Chondrocyte (in vitro differentiated cells): ENCODE measurements around the gene LGI2. TPM values are rescaled to one million over a fixed set of nuclear protein-coding genes. Genes with fewer than 3 reads are reported as not detected.

Source experiments
- DNase-seq: peaks from one replicate; pipeline ENCODE4 v3.0.0; 2021; ENCODE audit warnings: mixed read lengths, low spot score
- H3K27ac Mint-ChIP-seq: one replicate; pipeline ENCODE4 v1.8.0; 2021; ENCODE audit warnings: mild to moderate bottlenecking, moderate library complexity, mixed read lengths; ENCODE audit not compliant: unreplicated experiment
- H3K27me3 Mint-ChIP-seq: 2 replicates; pipeline ENCODE4 v1.8.0; 2021; ENCODE audit warnings: low read depth, mixed read lengths
- H3K36me3 Mint-ChIP-seq: 2 replicates; pipeline ENCODE4 v1.8.0; 2021; ENCODE audit warnings: low read depth, mixed read lengths
- H3K4me1 Mint-ChIP-seq: 2 replicates; pipeline ENCODE4 v1.8.0; 2021; ENCODE audit warnings: low read depth, mild to moderate bottlenecking, mixed read lengths
- H3K4me3 Mint-ChIP-seq: one replicate; pipeline ENCODE4 v1.8.0; 2021; ENCODE audit warnings: mild to moderate bottlenecking, moderate library complexity, mixed read lengths; ENCODE audit not compliant: unreplicated experiment
- H3K9me3 Mint-ChIP-seq: 2 replicates; pipeline ENCODE4 v1.8.0; 2021; ENCODE audit warnings: low read depth, mixed read lengths
- CTCF ChIP-seq: fragments of 200-600 bp; sonication (generic); IDR thresholded peaks from 2 replicates; pipeline ENCODE4 v1.5.0; 2021; ENCODE audit warnings: antibody characterized with exemption, mild to moderate bottlenecking, moderate library complexity
- total RNA-seq: library from RNA; stranded (reverse); gene quantifications from 3 replicates; pipeline ENCODE4 v1.2.1, GENCODE V29; 2021

The LGI2 gene
- total RNA-seq, 1 donor from 2014 or later, result 0.30 TPM

DNA sequence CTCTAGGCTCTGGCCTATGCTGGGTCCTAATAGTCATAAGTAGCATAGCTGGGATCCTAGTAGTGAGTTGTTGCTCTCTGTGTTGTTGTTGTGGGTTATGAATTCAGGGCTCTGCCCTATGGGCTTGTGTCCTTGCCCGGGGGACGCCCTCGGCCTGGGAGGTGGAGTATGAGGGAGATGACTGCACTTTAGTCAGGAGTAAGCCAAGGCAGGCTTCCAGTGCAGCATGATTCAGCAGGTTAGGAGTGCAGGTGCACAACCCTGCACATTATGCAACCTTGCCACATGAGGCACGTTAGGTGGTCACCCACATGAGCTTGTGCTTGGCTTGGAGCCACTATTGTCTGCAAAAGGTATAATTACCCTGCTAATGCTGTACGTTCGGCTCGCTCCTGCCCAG, 59.6 kb downstream of the LGI2 start:
- H3K4me3 Mint-ChIP-seq, result no peak overlapping the region
- H3K4me1 Mint-ChIP-seq, result peaks cover 8% of the 10 kb centered on the region
- no peak for DNase-seq
- no peaks in the 10 kb centered on the region for H3K9me3 Mint-ChIP-seq
- no peak for TF ChIP-seq CTCF
- H3K27me3 Mint-ChIP-seq, result peaks cover 10% of the 10 kb centered on the region
- no peak overlapping the region for H3K27ac Mint-ChIP-seq
- H3K36me3 Mint-ChIP-seq, result no peaks in the 10 kb centered on the region

DNA sequence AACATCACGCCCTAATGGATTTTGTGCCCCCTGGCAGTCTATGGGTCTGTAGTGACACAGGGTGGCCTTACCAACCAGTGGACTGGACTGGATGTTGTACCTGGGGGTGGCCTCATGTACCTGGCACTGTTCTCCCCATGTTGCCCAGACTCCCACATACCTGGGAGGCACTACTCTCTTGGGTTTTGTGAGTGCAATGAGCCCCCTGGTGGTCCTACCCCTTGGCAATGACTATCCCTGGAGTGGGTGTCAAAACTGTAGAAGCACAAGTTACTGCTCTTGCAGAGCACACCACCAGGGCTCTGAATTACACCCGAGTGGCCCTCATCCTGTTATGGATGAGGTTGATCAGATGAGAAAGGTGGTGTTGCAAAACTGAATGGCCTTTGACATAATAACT, 60.1 kb downstream of the LGI2 start:
- H3K27ac Mint-ChIP-seq, result no peak overlapping the region
- peaks cover 8% of the 10 kb centered on the region for H3K4me1 Mint-ChIP-seq
- no peak for TF ChIP-seq CTCF
- no peak overlapping the region for H3K4me3 Mint-ChIP-seq
- H3K9me3 Mint-ChIP-seq, result no peaks in the 10 kb centered on the region
- H3K27me3 Mint-ChIP-seq, result peaks cover 6% of the 10 kb centered on the region
- no peaks in the 10 kb centered on the region for H3K36me3 Mint-ChIP-seq
- DNase-seq, result no peak

DNA sequence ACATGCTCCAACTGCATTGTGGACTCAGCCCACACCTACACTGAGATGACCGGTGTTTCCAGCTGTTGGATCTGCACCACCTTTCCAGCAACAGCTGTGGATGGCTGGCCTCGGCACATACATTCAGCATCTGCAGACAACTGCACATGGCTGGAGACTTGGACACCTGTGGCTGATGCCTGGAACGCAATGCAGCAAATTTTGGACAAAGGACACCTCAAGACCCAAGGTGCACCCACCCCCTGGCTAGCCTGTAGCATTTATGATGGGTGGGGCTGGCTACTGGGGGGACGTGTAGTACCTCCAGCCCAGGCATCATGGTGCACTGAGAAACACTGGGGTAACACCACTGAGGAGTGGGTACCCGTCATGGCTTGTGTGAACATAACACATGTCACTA, 60.6 kb downstream of the LGI2 start:
- no peak for DNase-seq
- Mint-ChIP-seq H3K27ac (no peak overlapping the region), H3K4me3 (no peak overlapping the region), H3K9me3 (no peaks in the 10 kb centered on the region), H3K4me1 (peaks cover 8% of the 10 kb centered on the region), H3K36me3 (no peaks in the 10 kb centered on the region), H3K27me3 (peaks cover 4% of the 10 kb centered on the region)
- no peak for TF ChIP-seq CTCF

DNA sequence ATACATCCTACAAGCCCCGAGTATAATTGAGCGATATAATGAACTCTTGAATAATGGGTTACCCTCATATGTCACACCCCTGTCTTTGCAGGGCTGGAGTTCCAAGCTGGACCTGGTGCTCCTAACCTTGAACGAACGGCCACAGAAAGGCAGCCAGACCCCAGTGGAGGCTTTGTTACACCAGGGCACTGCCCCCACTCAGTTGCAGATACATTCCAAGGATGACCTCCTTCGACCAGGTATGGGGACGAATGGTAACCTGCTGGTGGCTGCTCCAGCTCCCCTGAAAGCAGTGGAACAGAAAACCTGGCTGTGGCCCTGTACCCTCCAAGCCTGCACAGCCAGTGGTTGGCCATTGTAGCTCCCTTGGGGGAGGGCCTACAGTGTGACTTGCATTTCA, 61.3 kb downstream of the LGI2 start:
- TF ChIP-seq CTCF, result no peak
- Mint-ChIP-seq H3K9me3 (no peaks in the 10 kb centered on the region), H3K36me3 (no peaks in the 10 kb centered on the region)

DNA sequence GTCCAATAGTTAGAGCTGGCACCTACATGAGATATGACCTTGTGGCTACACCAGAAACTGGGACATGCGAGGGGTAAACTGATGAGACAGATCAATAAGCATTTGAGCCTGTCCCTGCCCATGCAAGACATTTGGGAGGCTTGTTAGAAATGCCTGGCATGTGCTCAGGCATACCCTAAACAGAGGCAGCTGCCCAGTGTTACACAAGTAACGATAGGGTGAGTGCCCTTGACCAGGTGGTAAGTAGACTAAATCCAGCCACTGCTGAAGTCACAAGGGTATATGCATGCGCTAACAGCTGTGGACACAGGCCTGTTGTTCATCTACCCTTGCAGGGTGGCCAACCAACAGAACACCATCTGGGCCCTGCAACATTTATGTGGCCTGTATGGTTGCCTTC, 61.8 kb downstream of the LGI2 start:
- no peak for DNase-seq
- H3K36me3 Mint-ChIP-seq, result no peaks in the 10 kb centered on the region
- H3K27ac Mint-ChIP-seq, result no peak overlapping the region
- H3K9me3 Mint-ChIP-seq, result no peaks in the 10 kb centered on the region
- no peak for TF ChIP-seq CTCF
- peaks cover 2% of the 10 kb centered on the region for H3K27me3 Mint-ChIP-seq
- no peak overlapping the region for H3K4me3 Mint-ChIP-seq
- H3K4me1 Mint-ChIP-seq, result peaks cover 8% of the 10 kb centered on the region

More for the DNA sequence above, 61.3 kb downstream of the LGI2 start:
- H3K4me3 Mint-ChIP-seq, result no peak overlapping the region
- H3K27ac Mint-ChIP-seq, result no peak overlapping the region
- DNase-seq, result no peak
- peaks cover 3% of the 10 kb centered on the region for H3K27me3 Mint-ChIP-seq
- peaks cover 8% of the 10 kb centered on the region for H3K4me1 Mint-ChIP-seq
